Smooth muscle cell (in vitro differentiated cells): ENCODE data around the gene FSTL4. TPM values are rescaled to one million over a fixed set of nuclear protein-coding genes. Genes with fewer than 3 reads are reported as not detected.

Experiments used
- DNase-seq: peaks from one replicate; lab custom pipeline; 2025; ENCODE audit not compliant: unreplicated experiment; lab: John Stamatoyannopoulos, UW
- H2AFZ ChIP-seq: fragments of 200-600 bp; sonication (generic); 2 replicates; pipeline ENCODE4 v1.6.0; 2016; ENCODE audit warnings: antibody characterized with exemption, low read depth, mild to moderate bottlenecking
- H3F3A ChIP-seq: fragments of 200-600 bp; sonication (generic); 2 replicates; pipeline ENCODE4 v1.6.0; 2017; ENCODE audit warnings: antibody characterized with exemption, low read depth
- H3K27ac ChIP-seq: fragments of 200-600 bp; sonication (generic); 2 replicates; pipeline ENCODE4 v1.5.1; 2016; ENCODE audit warnings: low read depth, mild to moderate bottlenecking
- H3K27me3 ChIP-seq: fragments of 200-600 bp; sonication (generic); 2 replicates; pipeline ENCODE4 v1.6.1; 2016; ENCODE audit warnings: low read depth, mild to moderate bottlenecking
- H3K36me3 ChIP-seq: fragments of 200-600 bp; sonication (generic); 2 replicates; pipeline ENCODE4 v1.5.1; 2016; ENCODE audit warnings: low read depth
- H3K4me1 ChIP-seq: fragments of 200-600 bp; sonication (generic); 2 replicates; pipeline ENCODE4 v1.5.1; 2016; ENCODE audit warnings: low read depth
- H3K4me2 ChIP-seq: fragments of 200-600 bp; sonication (generic); 2 replicates; pipeline ENCODE4 v1.6.0; 2016; ENCODE audit warnings: mild to moderate bottlenecking
- H3K4me3 ChIP-seq: fragments of 200-600 bp; sonication (generic); 2 replicates; pipeline ENCODE4 v1.5.1; 2016; ENCODE audit warnings: mild to moderate bottlenecking
- H3K79me2 ChIP-seq: fragments of 200-600 bp; sonication (generic); 2 replicates; pipeline ENCODE4 v1.6.0; 2016; ENCODE audit warnings: low read depth, mild to moderate bottlenecking
- H3K9ac ChIP-seq: fragments of 200-600 bp; sonication (generic); 2 replicates; pipeline ENCODE4 v1.6.0; 2016; ENCODE audit warnings: low read depth
- H3K9me3 ChIP-seq: fragments of 200-600 bp; sonication (generic); replicated peaks from 2 replicates; pipeline ENCODE4 v1.5.1; 2016; ENCODE audit warnings: low read depth
- H4K20me1 ChIP-seq: fragments of 200-600 bp; sonication (generic); 2 replicates; pipeline ENCODE4 v1.6.0; 2016; ENCODE audit warnings: low read depth
- CTCF ChIP-seq: fragments of 200-600 bp; sonication (generic); IDR thresholded peaks from 2 replicates; pipeline ENCODE4 v1.5.1; 2017; ENCODE audit warnings: borderline replicate concordance, mild to moderate bottlenecking, antibody characterized with exemption; ENCODE audit not compliant: insufficient read depth, poor library complexity, severe bottlenecking
- WGBS: methylation state at CpG from one replicate; pipeline ENCODE4 v1.1.7; 2016; ENCODE audit warnings: low lambda C conversion rate; 5-methylcytosine and 5-hydroxymethylcytosine counted together
- polyA plus RNA-seq: library from polyadenylated mRNA; unstranded; fragments of >200 nt; fragmentation: Nextera tagmentation; extraction: Ambion mirVana; gene quantifications from 2 replicates; pipeline ENCODE4 v1.2.1, GENCODE V29; 2016
- total RNA-seq: library from RNA; depleted of rRNA; stranded (reverse); fragments of >200 nt; gene quantifications from 2 replicates; pipeline ENCODE4 v1.2.3, GENCODE V29; 2014

The FSTL4 gene
- total and polyA plus RNA-seq, 2 experiments from 2014 or later = 0.49 TPM; not detected in 1

- Histone ChIP-seq H3K36me3 (no peaks in the 10 kb centered on the region), H3K9ac (no peak overlapping the region), H3F3A (no peaks in the 10 kb centered on the region), H3K4me1 (peaks cover 11% of the 10 kb centered on the region), H3K79me2 (no peaks in the 10 kb centered on the region), H3K27me3 (peaks cover 95% of the 10 kb centered on the region), H3K27ac (no peak overlapping the region), H2AFZ (no peak overlapping the region), H4K20me1 (no peaks in the 10 kb centered on the region), H3K4me3 (no peak overlapping the region), H3K4me2 (no peak overlapping the region), H3K9me3 (no peaks in the 10 kb centered on the region)
- TF ChIP-seq CTCF = no peak
- 71% methylated on average over 2 of the region's 2 CpGs for whole genome bisulfite sequencing
- no peak for DNase-seq
Observed at GRCh38 chr5:133613743-133614142, 1.4 kb upstream of the FSTL4 start.

- TF ChIP-seq CTCF = no peak
- H3K9ac ChIP-seq = no peak overlapping the region
- WGBS = 79% methylated on average over 5 of the region's 5 CpGs
Observed at GRCh38 chr5:133613184-133613583, 843 bp upstream of the FSTL4 start.

GRCh38 chr5:133611357-133612248, 738 bp downstream of the FSTL4 start:
- no peaks in the 10 kb centered on the region for H3K36me3 ChIP-seq
- H3K79me2 ChIP-seq = no peaks in the 10 kb centered on the region
- peak overlapping the region; percentile 37 for H3K4me3 ChIP-seq
- no peak for DNase-seq
- H3K27ac ChIP-seq = no peak overlapping the region
- TF ChIP-seq CTCF = no peak
- peaks cover 87% of the 10 kb centered on the region for H3K27me3 ChIP-seq
- no peak overlapping the region for H3K9ac ChIP-seq
- H4K20me1 ChIP-seq = no peaks in the 10 kb centered on the region
- 5% methylated on average over 90 of the region's 91 CpGs for WGBS
- H3F3A ChIP-seq = no peaks in the 10 kb centered on the region
- no peaks in the 10 kb centered on the region for H3K9me3 ChIP-seq
- H2AFZ ChIP-seq = no peak overlapping the region
- peak overlapping the region; percentile 79 for H3K4me2 ChIP-seq
- H3K4me1 ChIP-seq = peaks cover 11% of the 10 kb centered on the region

More at GRCh38 chr5:133613184-133613583, 843 bp upstream of the FSTL4 start:
- H3K9me3 ChIP-seq = no peaks in the 10 kb centered on the region
- peaks cover 11% of the 10 kb centered on the region for H3K4me1 ChIP-seq
- no peak overlapping the region for H3K4me3 ChIP-seq
- H3K27ac ChIP-seq = no peak overlapping the region
- H2AFZ ChIP-seq = no peak overlapping the region
- no peaks in the 10 kb centered on the region for H3K36me3 ChIP-seq
- peaks cover 95% of the 10 kb centered on the region for H3K27me3 ChIP-seq
- H3K4me2 ChIP-seq = no peak overlapping the region
- no peak for DNase-seq
- no peaks in the 10 kb centered on the region for H3K79me2 ChIP-seq
- no peaks in the 10 kb centered on the region for H3F3A ChIP-seq
- no peaks in the 10 kb centered on the region for H4K20me1 ChIP-seq
